Measurements from ENCODE around the gene USH1C. TPM values are rescaled to one million over a fixed set of nuclear protein-coding genes. Genes with fewer than 3 reads are reported as not detected.

The USH1C gene
- total RNA-seq, 1 donor: not detected

DNA sequence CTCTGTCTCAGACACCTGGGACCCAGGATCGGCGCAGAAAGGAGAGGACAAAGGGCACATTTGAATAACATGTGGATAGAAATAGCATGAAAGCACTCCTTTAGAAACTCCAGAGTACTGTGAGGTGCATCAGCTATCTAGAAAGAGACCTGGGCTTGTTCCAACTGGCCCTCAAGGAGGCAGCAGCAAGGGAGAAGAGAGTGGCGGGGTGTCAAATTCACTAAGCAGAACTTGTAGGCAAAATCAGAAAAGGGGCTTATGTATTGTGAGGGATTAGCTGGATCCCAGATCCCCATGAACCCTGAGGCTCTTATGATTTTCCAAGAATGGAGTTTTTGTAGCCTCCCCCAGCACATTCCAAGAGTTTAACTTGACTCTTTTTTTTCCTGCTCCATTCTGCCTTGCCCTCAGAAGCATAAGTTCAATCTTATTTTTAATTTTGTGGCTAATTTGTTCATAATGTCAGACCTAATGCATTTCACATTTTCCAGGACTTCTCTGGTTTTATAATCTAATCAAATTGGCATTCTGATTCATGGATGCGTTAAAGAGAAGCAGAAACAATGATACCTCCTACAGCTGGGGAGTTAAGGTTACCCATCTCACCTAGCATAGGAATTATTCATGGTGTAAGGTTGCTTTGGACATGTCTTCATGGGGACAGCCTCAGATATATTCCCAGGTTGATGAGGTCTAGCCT lies 33.6 kb downstream of the USH1C start:
- DNase-seq (ENCODE audit: low read depth): no peak
- TF ChIP-seq CTCF (IDR thresholded peaks at IDR 0.05; ENCODE audit: insufficient read depth, low read length): no peak
- no peak overlapping the region for H3K4me3 ChIP-seq (ENCODE audit: low read depth, low read length)

- no peak for TF ChIP-seq CTCF (IDR thresholded peaks at IDR 0.05; ENCODE audit: insufficient read depth, low read length)
- peak; percentile 4 for DNase-seq (ENCODE audit: low read depth)
- H3K4me3 ChIP-seq (ENCODE audit: low read depth, low read length): no peak overlapping the region
These were observed 35.4 kb downstream of the USH1C start for GRCh38 chr11:17508791-17509190.

- TF ChIP-seq CTCF (IDR thresholded peaks at IDR 0.05; ENCODE audit: insufficient read depth, low read length): no peak
- DNase-seq (ENCODE audit: low read depth): peak; percentile 14
These were observed 35.9 kb downstream of the USH1C start for GRCh38 chr11:17508306-17508705.

DNA sequence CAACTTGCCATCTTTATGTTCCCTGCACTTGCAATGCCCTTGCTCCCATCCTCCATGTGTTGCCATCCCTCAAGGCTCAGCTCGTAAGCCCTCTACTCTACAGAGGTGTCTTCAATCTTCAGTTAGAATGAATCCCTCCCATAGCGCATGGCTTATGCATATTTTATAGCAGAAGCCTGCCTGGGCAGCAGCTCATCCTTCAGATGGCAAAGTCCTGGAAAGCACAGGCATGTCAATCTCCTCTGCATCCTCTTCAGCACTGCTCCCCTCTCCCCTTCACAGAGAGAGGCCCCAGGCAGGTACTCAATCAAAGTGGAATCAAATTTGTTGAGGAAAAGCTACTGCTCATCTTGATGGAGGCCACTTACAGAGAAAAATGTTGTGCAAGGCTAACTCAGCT lies 36.4 kb downstream of the USH1C start:
- no peak overlapping the region for H3K4me3 ChIP-seq (ENCODE audit: low read depth, low read length)
- DNase-seq (ENCODE audit: low read depth): no peak
- TF ChIP-seq CTCF (IDR thresholded peaks at IDR 0.05; ENCODE audit: insufficient read depth, low read length): no peak

More at GRCh38 chr11:17508306-17508705, 35.9 kb downstream of the USH1C start:
- H3K4me3 ChIP-seq (ENCODE audit: low read depth, low read length): no peak overlapping the region

GRCh38 chr11:17506942-17507341 lies 37.3 kb downstream of the USH1C start:
- no peak for DNase-seq (ENCODE audit: low read depth)
- TF ChIP-seq CTCF (IDR thresholded peaks at IDR 0.05; ENCODE audit: insufficient read depth, low read length): no peak
- no peak overlapping the region for H3K4me3 ChIP-seq (ENCODE audit: low read depth, low read length)

DNA sequence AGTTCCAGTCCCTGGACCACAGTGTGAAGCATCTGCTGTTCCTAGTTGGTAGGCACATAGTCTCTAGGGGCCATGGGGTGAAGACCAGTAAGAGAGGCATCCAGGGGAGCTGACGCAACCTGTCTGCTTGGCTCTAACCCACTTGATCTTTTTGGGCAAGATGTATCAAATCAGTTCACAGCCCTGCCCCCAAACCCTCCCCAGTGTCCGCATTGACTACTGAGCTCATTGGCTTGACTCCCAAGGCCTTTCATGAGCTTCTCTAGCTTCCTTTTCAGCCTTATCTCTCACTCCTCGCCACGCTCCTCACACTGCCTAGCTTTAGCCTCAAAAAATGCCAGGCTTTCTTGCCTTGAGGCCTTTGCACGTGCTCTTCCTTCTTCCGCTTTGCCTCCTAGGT lies 37.9 kb downstream of the USH1C start:
- no peak overlapping the region for H3K4me3 ChIP-seq (ENCODE audit: low read depth, low read length)
- TF ChIP-seq CTCF (IDR thresholded peaks at IDR 0.05; ENCODE audit: insufficient read depth, low read length): no peak
- DNase-seq (ENCODE audit: low read depth): no peak

- TF ChIP-seq CTCF (IDR thresholded peaks at IDR 0.05; ENCODE audit: insufficient read depth, low read length): no peak
- DNase-seq (ENCODE audit: low read depth): no peak
- H3K4me3 ChIP-seq (ENCODE audit: low read depth, low read length): no peak overlapping the region
These were observed 39.1 kb downstream of the USH1C start for GRCh38 chr11:17505146-17505545.
